Measurements from ENCODE around the gene PFDN1.
"Not testable (repeated sequence)": the region's sequence is repeated elsewhere in the genome, so short reads cannot be mapped to it uniquely, and the experiment has no call there.

Gene PFDN1

DNA sequence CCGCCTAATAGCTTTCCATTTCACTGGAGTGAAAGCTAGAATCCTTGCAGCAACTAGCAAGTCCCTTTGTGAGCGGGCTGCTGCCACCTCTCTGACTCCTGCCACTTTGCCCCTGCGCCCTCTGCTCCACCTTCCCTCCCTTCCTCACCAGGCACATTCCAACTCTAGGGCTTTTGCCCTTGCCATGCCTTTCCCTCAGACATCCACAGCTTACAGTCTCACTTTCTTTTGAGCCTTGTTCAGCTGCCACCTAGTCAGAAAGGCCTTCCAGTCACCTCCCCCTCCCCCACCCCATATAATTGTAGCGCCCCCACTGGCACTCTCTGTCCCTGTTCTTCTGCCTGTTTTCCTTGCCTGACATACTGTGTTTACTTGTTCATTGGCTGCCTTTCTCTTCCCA, 96.9 kb downstream of the PFDN1 start:
- DNase-seq: no peak

DNA sequence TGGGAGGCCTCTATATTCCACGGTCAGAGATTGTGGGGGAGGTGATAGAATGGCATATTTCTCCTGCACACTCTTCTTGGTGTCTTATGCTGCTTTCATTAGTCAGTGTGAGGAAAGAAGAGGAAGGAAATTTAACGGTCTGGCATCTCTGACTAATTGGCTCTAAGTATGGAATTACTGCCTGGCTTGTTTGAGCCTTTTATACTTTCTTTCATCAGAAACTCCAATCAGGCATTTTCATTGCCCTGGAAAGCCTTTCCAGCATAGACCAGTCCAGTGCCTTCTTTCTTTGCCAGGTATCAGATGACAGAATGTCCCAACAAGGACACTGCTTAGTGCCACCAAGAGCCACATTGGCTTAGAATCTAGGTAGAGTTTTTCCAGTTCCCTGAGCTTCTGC, 97.7 kb downstream of the PFDN1 start:
- no peak for DNase-seq

DNA sequence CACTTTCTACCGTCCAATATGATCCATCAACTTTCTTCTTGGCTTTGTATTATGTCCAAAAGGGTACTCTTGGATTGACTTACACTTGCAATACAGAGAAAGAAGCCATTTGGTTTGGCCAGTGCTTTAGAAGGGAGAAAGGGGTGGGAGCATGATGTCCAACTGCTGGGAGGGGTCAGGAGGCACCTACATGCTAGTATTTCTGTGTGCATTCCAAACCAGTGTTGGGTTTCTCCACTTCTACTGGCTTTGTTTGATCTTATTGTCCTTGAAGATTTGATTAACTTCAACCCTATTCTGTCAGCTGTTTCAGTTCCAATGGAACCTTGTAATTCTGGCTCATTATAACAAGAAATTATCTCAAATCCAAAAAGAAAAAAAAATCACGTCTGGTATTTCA, 100.3 kb downstream of the PFDN1 start:
- DNase-seq: no peak

DNA sequence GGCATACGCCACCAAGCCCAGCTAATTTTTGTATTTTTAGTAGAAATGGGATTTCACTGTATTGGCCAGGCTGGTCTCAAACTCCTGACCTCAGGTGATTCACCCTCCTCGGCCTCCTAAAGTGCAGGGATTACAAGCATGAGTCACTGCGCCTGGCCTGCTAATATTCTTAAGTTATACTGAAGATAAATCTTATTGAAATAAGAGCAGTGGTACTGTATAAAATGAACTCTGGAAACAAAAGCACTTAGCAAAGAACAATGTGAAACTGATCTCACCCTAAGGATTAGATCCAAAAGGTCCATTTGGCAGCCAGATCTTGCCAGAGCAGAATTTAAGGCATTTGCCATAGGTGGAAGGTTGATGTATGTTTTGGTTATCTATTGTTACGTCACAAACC, 100.8 kb downstream of the PFDN1 start:
- DNase-seq: no peak

DNA sequence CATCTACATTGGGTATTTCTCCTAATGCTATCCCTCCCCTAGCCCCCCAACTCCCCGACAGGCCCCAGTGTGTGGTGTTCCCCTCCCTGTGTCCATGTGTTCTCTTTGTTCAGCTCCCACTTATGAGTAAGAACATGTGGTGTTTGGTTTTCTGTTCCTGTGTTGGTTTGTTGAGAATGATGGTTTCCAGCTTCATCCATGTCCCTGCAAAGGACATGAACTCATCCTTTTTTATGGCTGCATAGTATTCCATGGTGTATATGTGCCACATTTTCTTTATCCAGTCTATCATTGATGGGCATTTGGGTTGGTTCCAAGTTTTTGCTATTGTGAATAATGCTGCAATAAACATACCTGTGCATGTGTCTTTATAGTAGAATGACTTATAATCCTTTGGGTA, 104.0 kb downstream of the PFDN1 start:
- not testable (repeated sequence) for DNase-seq

GRCh38 chr5:140197023-140197422, 105.9 kb downstream of the PFDN1 start:
- no peak for DNase-seq

DNA sequence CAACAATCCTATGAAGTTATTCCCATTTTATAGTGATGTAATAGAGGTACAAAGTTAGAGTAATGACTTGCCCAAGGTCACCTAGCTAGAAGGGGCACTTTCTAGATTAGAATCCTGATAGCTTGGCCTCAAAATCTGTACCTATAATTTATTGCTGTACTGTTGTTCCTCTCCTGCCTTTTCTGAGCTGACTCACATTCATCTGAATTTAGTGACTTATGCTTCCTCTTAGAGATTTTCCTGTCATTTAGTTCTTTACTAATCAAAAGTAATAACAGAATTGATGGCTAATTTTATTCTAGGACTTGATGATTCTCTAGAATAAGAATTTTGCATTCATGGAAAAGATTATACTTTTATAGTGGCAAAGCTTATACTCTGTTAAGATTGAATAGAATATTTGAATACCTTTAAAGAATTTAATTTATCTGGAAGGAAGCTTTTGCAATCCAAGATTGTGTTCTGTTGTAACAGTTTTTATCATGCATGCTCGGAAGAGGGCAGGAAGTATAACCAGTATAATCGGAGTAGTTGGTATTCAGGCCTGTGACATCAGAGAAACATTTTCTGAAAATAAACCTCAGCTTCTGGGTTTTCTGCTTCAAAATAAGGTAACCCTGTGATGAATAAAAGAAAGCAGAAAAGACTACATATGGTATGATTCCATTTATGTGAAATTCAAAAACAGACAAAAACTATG, 106.6 kb downstream of the PFDN1 start:
- DNase-seq: no peak

Measured in stimulated activated CD4-positive, alpha-beta T cell treated with anti-CD3 and anti-CD28 coated beads, Interleukin-15, amount 100 ng/mL, for 24 hours (primary cell).